Thyroid gland (tissue), 4 donors: ENCODE results near the gene APBA1. TPM values are rescaled to one million over a fixed set of nuclear protein-coding genes. Genes with fewer than 3 reads are reported as not detected.

ENCODE experiments used
- DNase-seq, 2 donors: peaks; one replicate each; pipeline ENCODE4 v3.0.0-alpha.2; 2019
- H3K27ac ChIP-seq, 3 donors: fragments of 200-600 bp; sonication (generic); 1 replicate in 2 of 3; 2 replicates in 1 of 3; pipeline ENCODE4 v1.5.1; 2016 to 2019; ENCODE audit warnings: mild to moderate bottlenecking in 1 of 3, moderate library complexity in 1 of 3
- H3K27me3 ChIP-seq: fragments of 200-600 bp; sonication (generic); one replicate; pipeline ENCODE4 v1.5.1; 2019
- H3K36me3 ChIP-seq, 2 donors: fragments of 200-600 bp; sonication (generic); one replicate each; pipeline ENCODE4 v1.5.1; 2016 to 2019
- H3K4me1 ChIP-seq, 2 donors: fragments of 200-600 bp; sonication (generic); one replicate each; pipeline ENCODE4 v1.5.1; 2017 to 2019
- H3K4me3 ChIP-seq, 3 donors: fragments of 200-600 bp; sonication (generic); replicated peaks in 1 of 3; 1 replicate in 2 of 3; 2 replicates in 1 of 3; pipeline ENCODE4 v1.5.1; 2016; ENCODE audit warnings: mild to moderate bottlenecking in 1 of 3
- H3K9me3 ChIP-seq: fragments of 200-600 bp; sonication (generic); one replicate; pipeline ENCODE4 v1.5.1; 2017
- POLR2A ChIP-seq, 2 donors: fragments of 450-650 bp; IDR thresholded peaks; one replicate each; pipeline ENCODE4 v1.6.1; 2017; ENCODE audit warnings: antibody characterized with exemption in 2 of 2, mild to moderate bottlenecking in 2 of 2, moderate library complexity in 1 of 2
- WGBS, 2 donors: methylation state at CpG; one replicate each; pipeline ENCODE4 v1.1.5; 2017; 5-methylcytosine and 5-hydroxymethylcytosine counted together
- intact Hi-C: fragments of 100-400 bp; cut with DNase I; formaldehyde crosslinking; loops from one replicate; pipeline ENCODE4 v1.15.1; 2023
- total RNA-seq, 4 donors: library from RNA; depleted of rRNA; stranded (reverse); fragments of >200 nt; gene quantifications; one replicate each; pipeline ENCODE4 v1.2.3, GENCODE V29; 2016
- TF ChIP-seq, protein P1 (sequence below), 6 experiments: fragments of 200-600 bp in 3 of 6; fragments of 450-650 bp in 3 of 6; sonication (generic) in 3 of 6; IDR thresholded peaks; one replicate each; pipeline ENCODE4 v1.5.1; 2016 to 2019; ENCODE audit warnings: antibody characterized with exemption in 6 of 6, mild to moderate bottlenecking in 2 of 6, inconsistent platforms in 1 of 6, moderate library complexity in 1 of 6

Gene APBA1
- total RNA-seq, 4 donors from 2014 or later: 2.8 to 11.2 (median 3.8) TPM

GRCh38 chr9:69476797-69477196 is 195.4 kb downstream of the APBA1 start:
- H3K36me3 ChIP-seq: no peaks in the 10 kb centered on the region
- no peak for DNase-seq
- no peak overlapping the region for H3K27ac ChIP-seq
- 80 to 84% methylated on average over 7 of the region's 7 CpGs for WGBS, 2 donors
- H3K4me3 ChIP-seq: no peak overlapping the region
- TF ChIP-seq, protein P1, sequence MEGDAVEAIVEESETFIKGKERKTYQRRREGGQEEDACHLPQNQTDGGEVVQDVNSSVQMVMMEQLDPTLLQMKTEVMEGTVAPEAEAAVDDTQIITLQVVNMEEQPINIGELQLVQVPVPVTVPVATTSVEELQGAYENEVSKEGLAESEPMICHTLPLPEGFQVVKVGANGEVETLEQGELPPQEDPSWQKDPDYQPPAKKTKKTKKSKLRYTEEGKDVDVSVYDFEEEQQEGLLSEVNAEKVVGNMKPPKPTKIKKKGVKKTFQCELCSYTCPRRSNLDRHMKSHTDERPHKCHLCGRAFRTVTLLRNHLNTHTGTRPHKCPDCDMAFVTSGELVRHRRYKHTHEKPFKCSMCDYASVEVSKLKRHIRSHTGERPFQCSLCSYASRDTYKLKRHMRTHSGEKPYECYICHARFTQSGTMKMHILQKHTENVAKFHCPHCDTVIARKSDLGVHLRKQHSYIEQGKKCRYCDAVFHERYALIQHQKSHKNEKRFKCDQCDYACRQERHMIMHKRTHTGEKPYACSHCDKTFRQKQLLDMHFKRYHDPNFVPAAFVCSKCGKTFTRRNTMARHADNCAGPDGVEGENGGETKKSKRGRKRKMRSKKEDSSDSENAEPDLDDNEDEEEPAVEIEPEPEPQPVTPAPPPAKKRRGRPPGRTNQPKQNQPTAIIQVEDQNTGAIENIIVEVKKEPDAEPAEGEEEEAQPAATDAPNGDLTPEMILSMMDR (IDR thresholded peaks at IDR 0.05): no peak
- no peak for TF ChIP-seq POLR2A (IDR thresholded peaks at IDR 0.05)
- no peaks in the 10 kb centered on the region for H3K9me3 ChIP-seq
- peaks cover 6 to 11% of the 10 kb centered on the region in 2 donors for H3K4me1 ChIP-seq
- no peaks in the 10 kb centered on the region for H3K27me3 ChIP-seq
- intact Hi-C loops: no loop called here

DNA sequence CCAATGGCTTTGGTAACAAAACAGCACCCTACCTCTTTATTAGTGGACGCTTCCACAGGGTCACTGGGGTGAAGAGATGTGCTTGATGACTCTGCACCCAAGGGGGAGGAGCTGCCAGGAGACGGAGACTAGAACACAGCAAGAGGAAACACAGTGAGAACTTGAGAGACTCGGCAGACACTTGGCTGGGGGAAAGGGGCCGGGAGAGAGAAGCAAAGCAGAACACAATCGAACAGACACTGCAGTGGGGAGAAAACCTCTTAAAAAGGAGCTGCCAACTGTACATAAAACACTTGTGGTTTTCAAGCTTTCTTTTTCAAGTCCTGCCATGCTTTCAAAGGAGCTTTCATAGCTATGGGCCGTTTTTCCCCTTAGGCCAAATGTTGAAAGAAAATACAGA is 196.2 kb downstream of the APBA1 start:
- peak; percentile 53 to 66 for DNase-seq
- WGBS, 2 donors: 25 to 29% methylated on average over 6 of the region's 6 CpGs
- Histone ChIP-seq H3K9me3 (no peaks in the 10 kb centered on the region), H3K4me1 (peaks cover 10 to 16% of the 10 kb centered on the region in 2 donors), H3K4me3 (no peak overlapping the region), H3K36me3 (no peaks in the 10 kb centered on the region), H3K27me3 (no peaks in the 10 kb centered on the region), H3K27ac (peak overlapping the region in 1 of 3 donors; percentile 5)
- intact Hi-C loops: no loop called here
- no peak for TF ChIP-seq POLR2A (IDR thresholded peaks at IDR 0.05)
- TF ChIP-seq, protein P1 (IDR thresholded peaks at IDR 0.05): no peak

- Histone ChIP-seq H3K27me3 (no peaks in the 10 kb centered on the region), H3K4me3 (no peak overlapping the region)
Observed at GRCh38 chr9:69474821-69475220, 197.3 kb downstream of the APBA1 start.

DNA sequence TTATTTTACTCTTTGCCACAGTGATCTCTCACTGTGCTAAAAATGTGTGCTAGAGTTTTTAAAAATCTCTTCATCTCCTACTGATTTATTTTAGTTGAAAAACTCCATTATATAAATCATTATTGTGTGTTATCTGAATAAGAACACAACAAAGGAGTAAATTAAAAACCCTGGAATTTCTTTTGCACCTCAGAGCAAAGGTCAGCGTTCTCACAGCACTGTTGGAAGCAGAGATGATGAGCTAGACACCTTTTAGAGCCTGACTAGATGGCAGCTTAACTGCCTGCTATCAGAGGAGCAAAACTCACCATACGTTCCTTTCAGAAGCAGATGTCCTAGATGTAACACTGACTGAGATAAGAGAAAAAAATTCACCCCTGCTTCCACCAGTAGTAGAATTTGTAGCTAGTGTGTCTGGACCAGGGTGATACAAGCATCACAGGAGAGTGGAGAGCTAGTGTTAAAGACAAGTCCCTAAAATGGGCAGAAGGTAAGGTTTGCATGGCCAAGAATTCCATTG is 200.0 kb downstream of the APBA1 start:
- H3K36me3 ChIP-seq: no peaks in the 10 kb centered on the region
- no peak overlapping the region for H3K4me3 ChIP-seq
- no peak overlapping the region for H3K27ac ChIP-seq
- WGBS, 2 donors: 86 to 87% methylated on average over 2 of the region's 2 CpGs
- no peak for TF ChIP-seq POLR2A (IDR thresholded peaks at IDR 0.05)
- no peaks in the 10 kb centered on the region for H3K27me3 ChIP-seq
- DNase-seq: no peak
- H3K4me1 ChIP-seq: peaks cover 10 to 16% of the 10 kb centered on the region in 2 donors
- H3K9me3 ChIP-seq: no peaks in the 10 kb centered on the region
- intact Hi-C loops: no loop called here

More at GRCh38 chr9:69474821-69475220, 197.3 kb downstream of the APBA1 start:
- 85% methylated on average over 4 of the region's 4 CpGs for WGBS, 2 donors
- TF ChIP-seq POLR2A (IDR thresholded peaks at IDR 0.05): no peak
- TF ChIP-seq, protein P1 (IDR thresholded peaks at IDR 0.05): no peak
- intact Hi-C loops: no loop called here
- Histone ChIP-seq H3K4me1 (peaks cover 10 to 16% of the 10 kb centered on the region in 2 donors), H3K27ac (no peak overlapping the region), H3K36me3 (no peaks in the 10 kb centered on the region), H3K9me3 (no peaks in the 10 kb centered on the region)
- no peak for DNase-seq

DNA sequence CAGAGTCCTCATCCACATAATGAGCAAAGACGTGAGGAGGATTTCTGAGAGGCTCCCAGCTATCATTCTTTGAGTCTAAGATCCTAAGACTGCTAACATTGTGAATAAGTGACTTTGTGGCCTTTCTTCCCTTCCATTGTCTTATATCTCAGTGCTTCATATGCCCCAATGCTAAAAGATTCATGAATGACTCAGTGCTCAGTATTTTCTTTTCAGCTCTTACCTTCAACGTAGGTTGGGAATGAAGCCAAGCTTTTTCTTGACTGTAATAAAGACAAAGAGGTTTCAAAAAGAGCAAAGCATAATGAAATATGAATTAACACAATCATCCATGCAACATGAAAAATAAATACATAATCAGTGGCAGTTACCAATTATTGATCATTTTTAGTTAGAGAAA is 200.7 kb downstream of the APBA1 start:
- Histone ChIP-seq H3K27me3 (no peaks in the 10 kb centered on the region), H3K4me1 (peaks cover 5 to 13% of the 10 kb centered on the region in 2 donors), H3K36me3 (no peaks in the 10 kb centered on the region), H3K9me3 (no peaks in the 10 kb centered on the region), H3K4me3 (no peak overlapping the region), H3K27ac (no peak overlapping the region)
- intact Hi-C loops: no loop called here
- TF ChIP-seq POLR2A (IDR thresholded peaks at IDR 0.05): no peak
- TF ChIP-seq, protein P1 (IDR thresholded peaks at IDR 0.05): no peak
- no peak for DNase-seq
- 26 to 37% methylated on average over 2 of the region's 2 CpGs for WGBS, 2 donors
